ENCODE data around the gene NANOGP8.

NANOGP8 gene

GRCh38 chr15:35080226-35080625 is 4.9 kb downstream of the NANOGP8 start:
- H3K9me3 ChIP-seq (ENCODE audit: insufficient read depth, low read length), result peaks cover 22% of the 10 kb centered on the region; the same call in 1 of the 2 replicates
- no peak for DNase-seq (ENCODE audit: low read depth, low spot score)
- no peak overlapping the region for H3K4me3 ChIP-seq (ENCODE audit: insufficient read length, low read depth)
- TF ChIP-seq SUZ12 (IDR thresholded peaks at IDR 0.05; ENCODE audit: extremely low read depth, insufficient read depth, insufficient read length) (no peak), YY1 (IDR thresholded peaks at IDR 0.05; ENCODE audit: insufficient read depth, insufficient read length) (no peak), ZNF274 (IDR thresholded peaks at IDR 0.05; ENCODE audit: low read depth, low read length) (no peak)
- no peaks in the 10 kb centered on the region for H3K4me1 ChIP-seq (ENCODE audit: insufficient read depth, insufficient read length)
- no peaks in the 10 kb centered on the region for H3K36me3 ChIP-seq (ENCODE audit: insufficient read depth, insufficient read length, low read length)
- H3K27me3 ChIP-seq (ENCODE audit: insufficient read depth, insufficient read length), result no peaks in the 10 kb centered on the region
- H3K9ac ChIP-seq (ENCODE audit: insufficient read length, low read depth), result no peak overlapping the region

- DNase-seq (ENCODE audit: low read depth, low spot score), result peak; percentile 39
- no peak overlapping the region for H3K4me3 ChIP-seq (ENCODE audit: insufficient read length, low read depth)
- no peak overlapping the region for H3K9ac ChIP-seq (ENCODE audit: insufficient read length, low read depth)
- no peak for TF ChIP-seq YY1 (IDR thresholded peaks at IDR 0.05; ENCODE audit: insufficient read depth, insufficient read length)
- TF ChIP-seq ZNF274 (IDR thresholded peaks at IDR 0.05; ENCODE audit: low read depth, low read length), result no peak
- TF ChIP-seq SUZ12 (IDR thresholded peaks at IDR 0.05; ENCODE audit: extremely low read depth, insufficient read depth, insufficient read length), result no peak
- peaks cover 22% of the 10 kb centered on the region; the same call in 1 of the 2 replicates for H3K9me3 ChIP-seq (ENCODE audit: insufficient read depth, low read length)
- no peaks in the 10 kb centered on the region for H3K27me3 ChIP-seq (ENCODE audit: insufficient read depth, insufficient read length)
- H3K36me3 ChIP-seq (ENCODE audit: insufficient read depth, insufficient read length, low read length), result no peaks in the 10 kb centered on the region
- no peaks in the 10 kb centered on the region for H3K4me1 ChIP-seq (ENCODE audit: insufficient read depth, insufficient read length)
These were observed 6.7 kb downstream of the NANOGP8 start for GRCh38 chr15:35078221-35078915.

GRCh38 chr15:35071106-35071505 is 14.0 kb downstream of the NANOGP8 start:
- Histone ChIP-seq H3K9ac (ENCODE audit: insufficient read length, low read depth) (no peak overlapping the region), H3K4me3 (ENCODE audit: insufficient read length, low read depth) (no peak overlapping the region), H3K9me3 (ENCODE audit: insufficient read depth, low read length) (no peaks in the 10 kb centered on the region), H3K4me1 (ENCODE audit: insufficient read depth, insufficient read length) (no peaks in the 10 kb centered on the region), H3K36me3 (ENCODE audit: insufficient read depth, insufficient read length, low read length) (no peaks in the 10 kb centered on the region), H3K27me3 (ENCODE audit: insufficient read depth, insufficient read length) (no peaks in the 10 kb centered on the region)
- no peak for TF ChIP-seq SUZ12 (IDR thresholded peaks at IDR 0.05; ENCODE audit: extremely low read depth, insufficient read depth, insufficient read length)
- no peak for TF ChIP-seq ZNF274 (IDR thresholded peaks at IDR 0.05; ENCODE audit: low read depth, low read length)
- TF ChIP-seq YY1 (IDR thresholded peaks at IDR 0.05; ENCODE audit: insufficient read depth, insufficient read length), result no peak
- no peak for DNase-seq (ENCODE audit: low read depth, low spot score)

- TF ChIP-seq ZNF274 (IDR thresholded peaks at IDR 0.05; ENCODE audit: low read depth, low read length) (no peak), YY1 (IDR thresholded peaks at IDR 0.05; ENCODE audit: insufficient read depth, insufficient read length) (no peak)
- Histone ChIP-seq H3K9ac (ENCODE audit: insufficient read length, low read depth) (no peak overlapping the region), H3K9me3 (ENCODE audit: insufficient read depth, low read length) (no peaks in the 10 kb centered on the region), H3K4me3 (ENCODE audit: insufficient read length, low read depth) (no peak overlapping the region), H3K4me1 (ENCODE audit: insufficient read depth, insufficient read length) (no peaks in the 10 kb centered on the region), H3K27me3 (ENCODE audit: insufficient read depth, insufficient read length) (no peaks in the 10 kb centered on the region), H3K36me3 (ENCODE audit: insufficient read depth, insufficient read length, low read length) (no peaks in the 10 kb centered on the region)
- DNase-seq (ENCODE audit: low read depth, low spot score), result no peak
These were observed 16.1 kb downstream of the NANOGP8 start for GRCh38 chr15:35068846-35069475.

- no peaks in the 10 kb centered on the region for H3K9me3 ChIP-seq (ENCODE audit: insufficient read depth, low read length)
- H3K36me3 ChIP-seq (ENCODE audit: insufficient read depth, insufficient read length, low read length), result no peaks in the 10 kb centered on the region
- DNase-seq (ENCODE audit: low read depth, low spot score), result no peak
- no peaks in the 10 kb centered on the region for H3K4me1 ChIP-seq (ENCODE audit: insufficient read depth, insufficient read length)
- H3K9ac ChIP-seq (ENCODE audit: insufficient read length, low read depth), result no peak overlapping the region
- TF ChIP-seq YY1 (IDR thresholded peaks at IDR 0.05; ENCODE audit: insufficient read depth, insufficient read length) (no peak), SUZ12 (IDR thresholded peaks at IDR 0.05; ENCODE audit: extremely low read depth, insufficient read depth, insufficient read length) (no peak), ZNF274 (IDR thresholded peaks at IDR 0.05; ENCODE audit: low read depth, low read length) (no peak)
- H3K27me3 ChIP-seq (ENCODE audit: insufficient read depth, insufficient read length), result no peaks in the 10 kb centered on the region
- no peak overlapping the region for H3K4me3 ChIP-seq (ENCODE audit: insufficient read length, low read depth)
These were observed 17.4 kb downstream of the NANOGP8 start for GRCh38 chr15:35067496-35068347.

GRCh38 chr15:35066094-35066493 is 19.0 kb downstream of the NANOGP8 start:
- Histone ChIP-seq H3K4me3 (ENCODE audit: insufficient read length, low read depth) (no peak overlapping the region), H3K9me3 (ENCODE audit: insufficient read depth, low read length) (no peaks in the 10 kb centered on the region), H3K36me3 (ENCODE audit: insufficient read depth, insufficient read length, low read length) (no peaks in the 10 kb centered on the region), H3K27me3 (ENCODE audit: insufficient read depth, insufficient read length) (no peaks in the 10 kb centered on the region), H3K4me1 (ENCODE audit: insufficient read depth, insufficient read length) (no peaks in the 10 kb centered on the region), H3K9ac (ENCODE audit: insufficient read length, low read depth) (no peak overlapping the region)
- TF ChIP-seq YY1 (IDR thresholded peaks at IDR 0.05; ENCODE audit: insufficient read depth, insufficient read length) (no peak), SUZ12 (IDR thresholded peaks at IDR 0.05; ENCODE audit: extremely low read depth, insufficient read depth, insufficient read length) (no peak), ZNF274 (IDR thresholded peaks at IDR 0.05; ENCODE audit: low read depth, low read length) (no peak)
- DNase-seq (ENCODE audit: low read depth, low spot score), result no peak

Measured in NT2/D1 (cell line).